GM18951 (cell line): ENCODE measurements around the gene NCAPH2.

Experiments used
- POLR2A ChIP-seq: IDR thresholded peaks from 4 replicates; pipeline ENCODE4 v1.6.1; 2011; ENCODE audit warnings: mild to moderate bottlenecking; ENCODE audit not compliant: insufficient read length, insufficient read depth; ENCODE audit errors: extremely low read depth
- in situ Hi-C: fragments of 300-500 bp; cut with MboI; formaldehyde crosslinking; loops from one replicate; pipeline ENCODE4 v1.12.0; 2022; ENCODE audit warnings: low sequenced_read_pairs, mixed read lengths, inconsistent platforms; ENCODE audit not compliant: unreplicated experiment

The NCAPH2 gene

DNA sequence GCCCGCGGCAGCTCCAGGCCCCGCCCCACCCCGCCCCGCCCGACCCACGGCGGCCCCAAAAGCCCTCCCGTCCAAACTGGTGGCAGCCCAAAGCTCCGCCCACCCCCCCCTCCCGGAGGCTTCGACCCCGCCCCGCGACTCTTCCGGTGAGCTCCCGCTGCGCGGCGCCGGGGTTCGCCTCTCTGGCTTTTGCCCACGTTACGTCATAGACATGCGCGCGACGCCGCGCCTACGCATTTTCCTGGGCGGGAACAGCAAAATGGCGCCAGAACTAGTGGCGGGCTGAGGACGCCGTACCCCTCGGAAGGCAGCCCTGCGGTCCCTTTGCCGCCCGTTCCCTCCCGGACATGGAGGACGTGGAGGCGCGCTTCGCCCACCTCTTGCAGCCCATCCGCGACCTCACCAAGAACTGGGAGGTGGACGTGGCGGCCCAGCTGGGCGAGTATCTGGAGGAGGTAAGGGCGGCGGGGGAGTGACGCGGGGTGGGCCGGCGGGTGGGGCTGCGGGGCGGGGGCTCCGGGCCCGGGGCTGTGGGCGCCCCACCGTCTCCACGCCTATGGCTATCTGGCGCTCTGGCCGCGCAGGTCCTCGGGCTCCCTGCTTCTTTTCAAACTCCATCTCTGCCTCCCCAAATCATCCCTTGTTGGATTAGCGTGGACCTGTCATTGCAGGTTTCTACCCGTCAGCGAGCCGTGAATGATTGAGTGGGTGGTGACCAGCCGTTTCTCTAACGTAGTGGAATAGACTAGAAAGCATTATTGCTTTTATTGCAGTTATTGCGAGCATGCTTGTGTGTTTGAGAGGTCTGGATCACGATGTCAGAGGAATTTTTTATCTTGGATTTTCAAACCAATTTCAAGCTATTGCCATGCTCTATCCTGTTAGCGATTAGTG lies at the start of gene NCAPH2:
Gene NCAPH2, plus strand, starts transcription at position 234 of the 894 bp plus-strand sequence. Its CDS starts 114 bp downstream, at position 348.
- in situ Hi-C loops, result loop anchor here (10.0 kb wide), 1 partner anchor 233 kb away; the partner anchor contains the start of gene MAPK11
- TF ChIP-seq POLR2A, result peak; percentile 87

- TF ChIP-seq POLR2A, result no peak
- in situ Hi-C loops, result no loop called here
These were observed 49.0 kb upstream of the NCAPH2 start for GRCh38 chr22:50459016-50459415.

DNA sequence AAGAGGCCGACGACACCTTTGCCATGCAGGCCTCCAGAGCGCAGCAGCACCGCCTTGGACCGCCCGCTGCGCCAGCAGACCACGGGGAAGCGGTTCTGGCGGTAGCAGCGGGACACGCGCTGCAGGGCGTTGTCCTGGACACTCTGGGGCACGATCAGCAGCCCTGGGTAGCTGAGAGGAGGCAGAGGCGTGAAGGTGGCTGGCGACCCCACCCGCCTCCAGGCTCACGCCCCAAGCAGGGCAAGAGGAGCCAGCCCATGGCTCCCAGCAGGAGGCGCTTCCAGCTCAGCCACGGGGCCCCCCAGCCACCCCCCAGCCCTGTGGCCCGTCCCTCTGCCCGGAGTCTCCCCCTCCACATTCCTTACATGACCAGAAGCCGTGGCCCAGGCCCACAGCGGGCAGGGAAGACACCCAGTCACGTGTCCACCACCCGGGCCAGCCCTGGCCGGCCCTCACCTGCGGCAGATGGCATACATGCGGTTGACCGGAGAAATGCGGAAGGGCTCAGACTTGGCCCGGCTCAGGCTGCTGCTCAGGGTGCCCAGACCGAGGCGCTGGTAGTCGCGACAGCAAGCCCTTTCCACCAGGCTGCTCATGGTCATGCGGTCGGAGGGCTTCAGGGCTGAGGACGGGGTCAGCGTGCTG lies 48.4 kb upstream of the NCAPH2 start:
- no peak for TF ChIP-seq POLR2A
- in situ Hi-C loops, result no loop called here

GRCh38 chr22:50460938-50461337 lies 47.1 kb upstream of the NCAPH2 start:
- in situ Hi-C loops, result no loop called here
- TF ChIP-seq POLR2A, result no peak

- no peak for TF ChIP-seq POLR2A
- in situ Hi-C loops, result no loop called here
These were observed 46.5 kb upstream of the NCAPH2 start for GRCh38 chr22:50461536-50461935.

GRCh38 chr22:50461979-50462540 lies 46.0 kb upstream of the NCAPH2 start:
- in situ Hi-C loops, result no loop called here
- TF ChIP-seq POLR2A, result no peak

GRCh38 chr22:50463188-50463900 lies 44.7 kb upstream of the NCAPH2 start:
- no peak for TF ChIP-seq POLR2A
- in situ Hi-C loops, result no loop called here

DNA sequence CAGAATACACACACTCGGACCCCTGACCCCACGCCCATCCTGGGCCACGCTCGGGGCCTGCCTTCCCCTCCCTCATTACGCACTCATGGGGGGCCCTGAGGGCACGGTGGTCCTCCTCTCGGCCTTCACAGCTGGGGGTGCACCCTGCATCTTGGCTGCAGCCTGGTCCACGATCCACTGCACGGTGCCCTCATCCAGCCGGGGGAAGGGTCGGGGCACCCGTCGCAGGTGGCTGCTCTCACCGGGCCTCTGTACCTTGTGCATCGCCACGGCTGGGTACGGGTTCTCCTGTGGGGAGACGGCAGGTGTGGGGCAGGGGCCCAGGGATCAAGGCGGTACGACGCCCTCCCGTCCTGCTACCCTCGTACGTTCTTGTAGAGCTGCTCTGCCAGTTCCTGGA lies 43.6 kb upstream of the NCAPH2 start:
- in situ Hi-C loops, result no loop called here
- TF ChIP-seq POLR2A, result no peak

DNA sequence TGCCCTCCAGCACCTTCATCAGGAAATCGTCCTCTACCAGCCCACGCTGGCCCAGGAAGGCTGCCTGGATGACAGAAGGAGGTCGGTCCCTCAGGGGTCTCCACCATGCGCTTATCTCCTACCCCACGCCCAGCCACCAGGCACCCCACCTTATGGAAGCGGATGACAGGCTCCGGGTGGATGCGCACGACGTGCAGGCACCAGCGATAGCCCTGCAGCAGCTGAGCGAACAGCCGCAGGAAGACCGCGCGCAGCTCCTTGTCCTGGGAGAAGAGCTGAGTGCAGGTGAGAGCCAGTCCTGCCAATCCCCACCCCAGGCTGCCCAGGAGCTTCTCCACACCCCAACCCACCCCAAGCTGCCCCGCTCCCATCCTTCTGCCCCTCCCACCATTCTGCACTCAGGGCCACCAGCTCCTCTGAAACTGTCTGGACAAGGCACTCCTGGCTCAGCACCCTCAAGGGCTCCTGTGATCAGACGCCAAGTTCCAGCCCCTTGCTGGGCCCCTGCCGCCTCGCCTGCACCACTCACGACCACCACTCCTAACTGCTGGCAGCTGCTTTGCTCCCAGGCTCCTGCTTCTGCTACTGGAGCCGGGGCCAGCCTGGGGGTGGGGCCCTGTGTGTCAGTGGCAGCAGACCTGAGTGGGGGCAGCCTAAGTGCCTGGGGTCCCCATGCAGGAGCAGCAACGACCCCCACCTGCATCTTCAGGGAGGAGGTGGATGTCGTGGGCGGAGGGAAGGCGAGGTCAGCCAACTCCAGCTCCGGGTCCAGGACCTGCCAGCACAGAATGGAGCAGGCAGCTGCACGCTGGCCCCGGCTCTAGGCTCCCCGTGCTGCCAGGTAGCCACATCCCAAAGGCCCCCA lies 42.7 kb upstream of the NCAPH2 start:
- TF ChIP-seq POLR2A, result no peak
- in situ Hi-C loops, result no loop called here

- no peak for TF ChIP-seq POLR2A
- in situ Hi-C loops, result no loop called here
These were observed 40.7 kb upstream of the NCAPH2 start for GRCh38 chr22:50467341-50467740.

- in situ Hi-C loops, result no loop called here
- TF ChIP-seq POLR2A, result no peak
These were observed 40.1 kb upstream of the NCAPH2 start for GRCh38 chr22:50467773-50468440.

DNA sequence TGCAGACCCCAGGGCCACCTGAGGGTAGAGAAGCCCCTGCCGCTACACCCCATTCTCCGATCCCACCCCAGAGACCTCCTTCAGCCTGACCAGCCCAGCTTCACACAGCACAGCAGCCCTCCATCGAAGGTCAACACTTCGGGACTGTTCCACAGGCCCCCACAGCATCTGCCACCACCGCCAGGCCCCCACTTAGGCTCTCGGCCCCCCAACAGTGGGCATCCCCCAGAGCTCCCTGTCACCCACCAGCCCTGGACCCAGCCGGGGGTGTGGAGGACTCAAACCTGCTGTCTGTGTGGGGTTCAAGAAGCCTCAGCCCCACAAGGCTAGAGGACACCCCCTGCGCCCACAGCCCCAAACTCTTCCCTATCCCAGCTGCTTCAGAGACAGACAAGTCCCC lies 39.4 kb upstream of the NCAPH2 start:
- no peak for TF ChIP-seq POLR2A
- in situ Hi-C loops, result no loop called here
